GF-D8 (cell line): ENCODE measurements around the gene SEC14L3.
A peak's percentile ranks its signal among the peaks of the same experiment; 100 is the strongest.

ENCODE experiments used
- DNase-seq: peaks from one replicate; lab custom pipeline; 2025; lab: John Stamatoyannopoulos, UW

The SEC14L3 gene

GRCh38 chr22:30444632-30445437 is 27.0 kb downstream of the SEC14L3 start:
- no peak for DNase-seq

- no peak for DNase-seq
Observed at GRCh38 chr22:30441088-30441487, 30.7 kb downstream of the SEC14L3 start.

- DNase-seq, result no peak
Observed at GRCh38 chr22:30439836-30440235, 32.0 kb downstream of the SEC14L3 start.

GRCh38 chr22:30439226-30439625 is 32.6 kb downstream of the SEC14L3 start:
- no peak for DNase-seq

- no peak for DNase-seq
Observed at GRCh38 chr22:30438559-30438958, 33.3 kb downstream of the SEC14L3 start.

- no peak for DNase-seq
Observed at GRCh38 chr22:30436196-30436595, 35.6 kb downstream of the SEC14L3 start.

- DNase-seq, result peak; percentile 39
Observed at GRCh38 chr22:30435674-30436126, 36.1 kb downstream of the SEC14L3 start.

- no peak for DNase-seq
Observed at GRCh38 chr22:30434843-30435242, 37.0 kb downstream of the SEC14L3 start.

GRCh38 chr22:30433773-30434172 is 38.0 kb downstream of the SEC14L3 start:
- DNase-seq, result no peak

- no peak for DNase-seq
Observed at GRCh38 chr22:30433227-30433626, 38.6 kb downstream of the SEC14L3 start.

GRCh38 chr22:30432520-30432919 is 39.3 kb downstream of the SEC14L3 start:
- no peak for DNase-seq

- no peak for DNase-seq
Observed at GRCh38 chr22:30432096-30432495, 39.7 kb downstream of the SEC14L3 start.

- DNase-seq, result no peak
Observed at GRCh38 chr22:30430933-30431332, 40.9 kb downstream of the SEC14L3 start.

GRCh38 chr22:30429887-30430286 is 41.9 kb downstream of the SEC14L3 start:
- DNase-seq, result no peak

- no peak for DNase-seq
Observed at GRCh38 chr22:30427871-30428270, 43.9 kb downstream of the SEC14L3 start.

GRCh38 chr22:30426388-30427353 is 45.1 kb downstream of the SEC14L3 start:
- DNase-seq, result peak; percentile 62

- DNase-seq, result peak; percentile 67
Observed at GRCh38 chr22:30425616-30426387, 46.0 kb downstream of the SEC14L3 start, which contains the start of gene MTFP1. MTFP1 (plus strand) TSS chr22:30425768; CDS start chr22:30425880, 112 bp downstream.

GRCh38 chr22:30425327-30425615 is 46.5 kb downstream of the SEC14L3 start:
- DNase-seq, result no peak

GRCh38 chr22:30424534-30425326 is 47.1 kb downstream of the SEC14L3 start:
- peak; percentile 36 for DNase-seq

- DNase-seq, result peak; percentile 98
Observed at GRCh38 chr22:30423959-30424533, 47.8 kb downstream of the SEC14L3 start.
